Calu3 (cell line): ENCODE data around the gene TAS2R43. TPM values are rescaled to one million over a fixed set of nuclear protein-coding genes. Genes with fewer than 3 reads are reported as not detected.

Experiments
- total RNA-seq: library from RNA; stranded (reverse); gene quantifications from 2 replicates; pipeline ENCODE4 v1.2.3, GENCODE V29; 2022

Gene TAS2R43
- total RNA-seq, 1 experiment from 2014 or later, result 1.8 TPM

Other genes starting within 250 kb of the TAS2R43 start
- 3.1 and 4.7 TPM in 2 replicates for gene PRR4, start 242.8 kb downstream of the TAS2R43 start, total RNA-seq
- 12.4 and 21.9 TPM in 2 replicates for gene PRH1, start 208.1 kb downstream of the TAS2R43 start, total RNA-seq
- gene TAS2R13, start 182.8 kb downstream of the TAS2R43 start, total RNA-seq, result 1.8 and 2.5 TPM in 2 replicates
- gene PRH2, start 163.1 kb downstream of the TAS2R43 start, total RNA-seq, result not detected in 2 replicates
- 2.9 TPM in 2 replicates for gene TAS2R14, start 153.1 kb downstream of the TAS2R43 start, total RNA-seq
- gene TAS2R50, start 105.4 kb downstream of the TAS2R43 start, total RNA-seq, result 1.8 TPM in 2 replicates
- gene TAS2R20, start 94.0 kb downstream of the TAS2R43 start, total RNA-seq, result 2.4 and 3.3 TPM in 2 replicates
- gene TAS2R19, start 69.7 kb downstream of the TAS2R43 start, total RNA-seq, result 3.2 and 4.5 TPM in 2 replicates
- 3.6 and 4.1 TPM in 2 replicates for gene TAS2R31, start 60.9 kb downstream of the TAS2R43 start, total RNA-seq
- gene TAS2R46, start 30.0 kb downstream of the TAS2R43 start, total RNA-seq, result 1.1 and 2.2 TPM in 2 replicates
- gene TAS2R30, start 42.3 kb upstream of the TAS2R43 start, total RNA-seq, result 2.8 and 3.5 TPM in 2 replicates
- gene SMIM10L1, start 78.9 kb upstream of the TAS2R43 start, total RNA-seq, result 9.7 and 11.0 TPM in 2 replicates
- not detected in 2 replicates for gene TAS2R42, start 94.6 kb upstream of the TAS2R43 start, total RNA-seq
- gene PRB3, start 177.4 kb upstream of the TAS2R43 start, total RNA-seq, result not detected in 2 replicates
- not detected in 2 replicates for gene PRB4, start 218.1 kb upstream of the TAS2R43 start, total RNA-seq